GM12878 (cell line): ENCODE measurements around the gene GPSM1. TPM values are rescaled to one million over a fixed set of nuclear protein-coding genes. Genes with fewer than 3 reads are reported as not detected.

Experiments used
- ATAC-seq: fragments of 200-7000 bp; cut with Tn5 transposase; 3 replicates; pipeline ENCODE4 v1.9.1; 2020; ENCODE audit warnings: mild to moderate bottlenecking, moderate library complexity
- BruUV-seq: library from RNA; stranded (reverse); fragments of 400-500 nt; replicated peaks from 2 replicates; lab custom pipeline; 2021; lab: Mats Ljungman, UMichigan
- CTCF ChIA-PET: fragments of 300-600 bp; sonication (Branson Sonifier 250); formaldehyde crosslinking; extraction: SDS; loops from one replicate; lab custom pipeline; 2021; ENCODE audit warnings: inconsistent platforms; lab: Yijun Ruan, JAX
- POLR2A ChIA-PET: fragments of 350-600 bp; formaldehyde crosslinking; extraction: SDS; loops from one replicate; lab custom pipeline; 2021; ENCODE audit warnings: inconsistent platforms; lab: Charles Lee
- RAD21 ChIA-PET: fragments of 300-600 bp; sonication (Branson Sonifier 250); formaldehyde crosslinking; loops from one replicate; lab custom pipeline; 2023; ENCODE audit warnings: antibody characterized with exemption; ENCODE audit not compliant: unreplicated experiment; lab: Charles Lee
- SMC1A ChIA-PET: fragments of 300-600 bp; sonication (Branson Sonifier 250); formaldehyde crosslinking; loops from one replicate; lab custom pipeline; 2023; ENCODE audit not compliant: unreplicated experiment, uncharacterized antibody; lab: Charles Lee
- DNase-seq: peaks from one replicate; pipeline ENCODE4 v3.0.0-alpha.2; 2011; ENCODE audit warnings: low read depth, low spot score
- FAIRE-seq: peaks from 3 replicates; lab custom pipeline; 2011; peaks lifted over from hg19 to GRCh38; lab: Jason Lieb, UNC
- H2AFZ ChIP-seq: 2 replicates; pipeline ENCODE4 v1.6.0; 2011; ENCODE audit warnings: low read depth, low read length, control low read depth; ENCODE audit not compliant: control insufficient read depth
- H3K27ac ChIP-seq: 2 replicates; pipeline ENCODE4 v1.5.1; 2011; ENCODE audit warnings: control low read depth; ENCODE audit not compliant: control insufficient read depth, insufficient read depth
- H3K27me3 ChIP-seq, 2 experiments: replicated peaks in 1 of 2; 2 replicates each; pipeline versions ENCODE4 v1.6.0 to v1.6.1; 2011; ENCODE audit warnings: low read length in 1 of 2; ENCODE audit not compliant: control insufficient read depth in 2 of 2, insufficient read depth in 2 of 2
- H3K36me3 ChIP-seq, 2 experiments: 2 replicates each; pipeline ENCODE4 v1.5.1; 2011; ENCODE audit warnings: low read length in 1 of 2; ENCODE audit not compliant: control insufficient read depth in 2 of 2, insufficient read depth in 2 of 2
- H3K4me1 ChIP-seq: 2 replicates; pipeline ENCODE4 v1.6.1; 2011; ENCODE audit warnings: mild to moderate bottlenecking, low read length, moderate library complexity, mixed read lengths; ENCODE audit not compliant: control insufficient read depth, insufficient read depth
- H3K4me2 ChIP-seq: 2 replicates; pipeline ENCODE4 v1.6.0; 2011; ENCODE audit warnings: control low read depth; ENCODE audit not compliant: control insufficient read depth, insufficient read depth
- H3K4me3 ChIP-seq: fragments of 200-600 bp; sonication (generic); 2 replicates; pipeline ENCODE4 v1.5.1; 2016
- H3K79me2 ChIP-seq: 2 replicates; pipeline ENCODE4 v1.6.0; 2011; ENCODE audit warnings: low read length; ENCODE audit not compliant: control insufficient read depth, insufficient read depth
- H3K9ac ChIP-seq: 2 replicates; pipeline ENCODE4 v1.8.0; 2011; ENCODE audit warnings: low read length, control low read depth, mixed read lengths; ENCODE audit not compliant: control insufficient read depth, insufficient read depth
- H3K9me3 ChIP-seq: replicated peaks from 3 replicates; pipeline ENCODE4 v1.5.1; 2011; ENCODE audit warnings: mild to moderate bottlenecking, low read length; ENCODE audit not compliant: control insufficient read depth, insufficient read depth
- H4K20me1 ChIP-seq: 2 replicates; pipeline ENCODE4 v1.6.0; 2011; ENCODE audit not compliant: control insufficient read depth, insufficient read depth
- CHD1 ChIP-seq: IDR thresholded peaks from 2 replicates; pipeline ENCODE4 v1.6.1; 2012; ENCODE audit warnings: low read depth, low read length, improper control_type of control experiment
- CUX1 ChIP-seq: IDR thresholded peaks from 2 replicates; pipeline ENCODE4 v1.6.1; 2012; ENCODE audit warnings: improper control_type of control experiment, low read depth, low read length; ENCODE audit not compliant: insufficient replicate concordance
- ETV6 ChIP-seq, 2 experiments: fragments of 450-650 bp in 1 of 2; IDR thresholded peaks in 1 of 2; conservative IDR thresholded peaks in 1 of 2; 2 replicates each; pipeline ENCODE4 v1.6.1; 2014; ENCODE audit warnings: antibody characterized with exemption in 1 of 2, borderline replicate concordance in 1 of 2, low read depth in 1 of 2, mild to moderate bottlenecking in 1 of 2, moderate library complexity in 1 of 2
- FOS ChIP-seq: IDR thresholded peaks from 3 replicates; pipeline ENCODE4 v1.6.1; 2011; ENCODE audit warnings: borderline replicate concordance; ENCODE audit not compliant: insufficient read length; ENCODE audit errors: extremely low read depth
- FOXM1 ChIP-seq: IDR thresholded peaks from 2 replicates; pipeline ENCODE4 v1.6.1; 2012; ENCODE audit warnings: low read depth, mild to moderate bottlenecking, inconsistent platforms, low read length, moderate library complexity
- GABPA ChIP-seq: IDR thresholded peaks from 2 replicates; pipeline ENCODE4 v1.6.1; 2014; ENCODE audit warnings: antibody characterized with exemption, low read depth, mild to moderate bottlenecking, inconsistent platforms
- LARP7 ChIP-seq: fragments of 450-650 bp; IDR thresholded peaks from 2 replicates; pipeline ENCODE4 v1.6.1; 2017; ENCODE audit warnings: mild to moderate bottlenecking
- NFIC ChIP-seq: IDR thresholded peaks from 2 replicates; pipeline ENCODE4 v1.6.1; 2012; ENCODE audit warnings: low read depth, mild to moderate bottlenecking, inconsistent platforms, low read length, moderate library complexity
- NFXL1 ChIP-seq: fragments of 450-650 bp; IDR thresholded peaks from 2 replicates; pipeline ENCODE4 v1.6.1; 2017; ENCODE audit warnings: antibody characterized with exemption, mild to moderate bottlenecking, borderline replicate concordance
- NFYB ChIP-seq: IDR thresholded peaks from 2 replicates; pipeline ENCODE4 v1.6.1; 2011; ENCODE audit warnings: low read depth, mild to moderate bottlenecking, low read length, improper control_type of control experiment, moderate library complexity; ENCODE audit not compliant: insufficient read depth
- POLR2A ChIP-seq: IDR thresholded peaks from 2 replicates; pipeline ENCODE4 v1.6.1; 2011; ENCODE audit warnings: low read depth, mild to moderate bottlenecking, low read length
- RELA ChIP-seq: fragments of 450-650 bp; IDR thresholded peaks from 2 replicates; pipeline ENCODE4 v1.8.0; 2014; ENCODE audit warnings: borderline replicate concordance; ENCODE audit not compliant: partially characterized antibody
- SRF ChIP-seq, 2 experiments: IDR thresholded peaks; 2 replicates each; pipeline ENCODE4 v1.6.1; 2011; ENCODE audit warnings: low read depth in 2 of 2, low read length in 2 of 2, mild to moderate bottlenecking in 1 of 2, moderate library complexity in 1 of 2
- SUZ12 ChIP-seq: fragments of 200-600 bp; sonication (generic); IDR thresholded peaks from one replicate; pipeline ENCODE4 v1.6.1; 2018; ENCODE audit warnings: antibody characterized with exemption, mild to moderate bottlenecking; ENCODE audit not compliant: unreplicated experiment
- YY1 ChIP-seq: IDR thresholded peaks from 2 replicates; pipeline ENCODE4 v1.6.1; 2011; ENCODE audit warnings: low read depth, mild to moderate bottlenecking, low read length
- ZNF274 ChIP-seq: IDR thresholded peaks from one replicate; pipeline ENCODE4 v1.8.0; 2011; ENCODE audit not compliant: insufficient read length, insufficient read depth
- whole genome bisulfite sequencing: methylation state at CpG from one replicate; pipeline ENCODE4 v1.1.6; 2016; ENCODE audit warnings: low lambda C conversion rate; ENCODE audit not compliant: insufficient replicate concordance, insufficient coverage; ENCODE audit errors: missing lambda C conversion rate; 5-methylcytosine and 5-hydroxymethylcytosine counted together
- in situ Hi-C: fragments of 300-500 bp; cut with MboI; formaldehyde crosslinking; loops from 9 replicates; pipeline ENCODE4 v1.14.3; 2018; ENCODE audit warnings: mixed read lengths
- intact Hi-C: fragments of 100-400 bp; cut with micrococcal nuclease; formaldehyde crosslinking; loops from one replicate; pipeline ENCODE4 v1.14.2; 2022; ENCODE audit not compliant: unreplicated experiment
- polyA plus RNA-seq, 11 experiments: library from polyadenylated mRNA; depleted of rRNA in 4 of 11; unstranded in 6 of 11; stranded (reverse) in 5 of 11; fragments of >200 nt; fragmentation: Nextera tagmentation in 4 of 11; fragmentation: Illumina TruSeq in 1 of 11; extraction: Ambion mirVana in 4 of 11; extraction: Trizol in 1 of 11; gene quantifications; 1 replicate in 1 of 11; 2 replicates in 10 of 11; pipeline versions ENCODE4 v1.2.1 to v1.2.3, GENCODE V29; 2011 to 2016; ENCODE audit warnings: inconsistent platforms in 2 of 11, missing spikeins in 2 of 11, low read depth in 1 of 11
- total RNA-seq, 4 experiments: library from RNA; depleted of rRNA in 3 of 4; stranded (reverse); fragments of >200 nt in 3 of 4; fragmentation: Illumina TruSeq in 1 of 4; extraction: Trizol in 1 of 4; gene quantifications; 2 replicates each; pipeline versions ENCODE4 v1.2.1 to v1.2.3, GENCODE V29; 2013 to 2021
- TF ChIP-seq, protein P1 (sequence below): fragments of 450-650 bp; IDR thresholded peaks from 2 replicates; pipeline ENCODE4 v1.6.1; 2017; ENCODE audit warnings: borderline replicate concordance

Gene GPSM1
- total and polyA plus RNA-seq, 10 of the 15 experiments (the other 5 are each of a cell fraction or from before 2014, with no cell fraction given) = 0.04 to 0.10 (median 0.10) TPM; not detected in 7

DNA sequence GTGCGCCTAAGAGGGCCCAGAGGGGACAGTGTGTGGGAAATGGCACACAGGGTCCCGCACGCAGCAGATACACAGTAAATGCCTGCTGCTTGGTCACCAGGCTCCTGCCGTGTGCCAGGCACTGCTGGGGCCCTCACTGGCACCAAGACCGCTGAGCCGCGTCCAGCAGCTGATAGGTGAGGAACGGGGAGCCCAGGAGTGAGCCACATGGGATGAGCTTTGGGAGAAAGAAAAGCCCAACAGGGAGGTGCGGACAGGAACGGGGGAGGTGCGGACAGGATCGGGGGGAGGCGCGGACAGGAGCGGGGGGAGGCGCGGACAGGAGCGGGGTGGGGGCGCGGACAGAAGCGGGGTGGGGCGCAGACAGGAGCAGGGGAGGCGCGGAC lies 16.5 kb downstream of the GPSM1 start (continued):
- TF ChIP-seq CUX1 (no peak), NFIC (no peak), YY1 (no peak)

GRCh38 chr9:136344544-136345280 lies 17.4 kb downstream of the GPSM1 start:
- WGBS = 41% methylated on average over 21 of the region's 21 CpGs
- CTCF ChIA-PET = no interaction called here
- Histone ChIP-seq H3K4me1 (no peaks in the 10 kb centered on the region), H3K4me2 (no peak overlapping the region), H3K27ac (no peak overlapping the region), H3K79me2 (no peaks in the 10 kb centered on the region), H3K9ac (no peak overlapping the region), H4K20me1 (no peaks in the 10 kb centered on the region), H2AFZ (no peak overlapping the region), H3K27me3 (no peaks in the 10 kb centered on the region; a peak in 1 of 4 replicates), H3K36me3 (no peaks in the 10 kb centered on the region), H3K9me3 (no peaks in the 10 kb centered on the region), H3K4me3 (no peak overlapping the region)
- BruUV-seq = no TSS peak
- DNase-seq (no peak), FAIRE-seq (no peak), ATAC-seq (no peak)
- RAD21 ChIA-PET = interaction anchor here (1.4 kb wide), 1 partner anchor 140 kb away, joined by 3 read pairs; no protein-coding TSS in a partner anchor
- intact Hi-C loops (no loop called here), in situ Hi-C loops (no loop called here)
- SMC1A ChIA-PET = no interaction called here
- POLR2A ChIA-PET = interaction anchor here (0.6 kb wide), 1 partner anchor 210 kb away, joined by 3 read pairs; no protein-coding TSS in a partner anchor
- TF ChIP-seq NFXL1 (no peak), FOS (no peak), LARP7 (no peak), POLR2A (no peak), FOXM1 (no peak), GABPA (no peak), RELA (no peak), CHD1 (no peak), ETV6 (conservative IDR thresholded peaks at IDR 0.05 in 1 of 2, IDR thresholded peaks at IDR 0.05 in 1 of 2; ENCODE audit: borderline replicate concordance in 1 of 2, low read depth in 1 of 2) (no peak), ZNF274 (no peak), SUZ12 (no peak), SRF (IDR thresholded peaks at IDR 0.05; ENCODE audit: low read depth in 2 of 2, low read length in 2 of 2) (no peak), NFYB (no peak)
- TF ChIP-seq, protein P1, sequence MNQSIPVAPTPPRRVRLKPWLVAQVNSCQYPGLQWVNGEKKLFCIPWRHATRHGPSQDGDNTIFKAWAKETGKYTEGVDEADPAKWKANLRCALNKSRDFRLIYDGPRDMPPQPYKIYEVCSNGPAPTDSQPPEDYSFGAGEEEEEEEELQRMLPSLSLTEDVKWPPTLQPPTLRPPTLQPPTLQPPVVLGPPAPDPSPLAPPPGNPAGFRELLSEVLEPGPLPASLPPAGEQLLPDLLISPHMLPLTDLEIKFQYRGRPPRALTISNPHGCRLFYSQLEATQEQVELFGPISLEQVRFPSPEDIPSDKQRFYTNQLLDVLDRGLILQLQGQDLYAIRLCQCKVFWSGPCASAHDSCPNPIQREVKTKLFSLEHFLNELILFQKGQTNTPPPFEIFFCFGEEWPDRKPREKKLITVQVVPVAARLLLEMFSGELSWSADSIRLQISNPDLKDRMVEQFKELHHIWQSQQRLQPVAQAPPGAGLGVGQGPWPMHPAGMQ = no peak
